CD14-positive monocyte (primary cell): ENCODE results near the gene AS3MT. TPM values are rescaled to one million over a fixed set of nuclear protein-coding genes. Genes with fewer than 3 reads are reported as not detected.

ENCODE experiments used
- DNase-seq, 3 donors: peaks; one replicate each; pipeline ENCODE4 v3.0.0-alpha.2; 2011 to 2022
- H2AFZ ChIP-seq: 2 replicates; pipeline ENCODE4 v1.6.0; 2012; ENCODE audit warnings: mild to moderate bottlenecking, low read depth, low read length, inconsistent platforms; ENCODE audit not compliant: insufficient read depth, poor library complexity, severe bottlenecking
- H3K27ac ChIP-seq, 2 donors: 1 replicate in 1 of 2; 2 replicates in 1 of 2; pipeline ENCODE4 v1.5.1; 2012 to 2013; ENCODE audit warnings: low read length in 2 of 2, control low read depth in 1 of 2, inconsistent platforms in 1 of 2, low read depth in 1 of 2, mild to moderate bottlenecking in 1 of 2
- H3K27me3 ChIP-seq, 2 donors: one replicate each; pipeline versions ENCODE4 v1.6.0 to v1.6.1; 2011 to 2013; ENCODE audit warnings: low read length in 2 of 2; ENCODE audit not compliant: control insufficient read depth in 2 of 2, insufficient read depth in 2 of 2
- H3K36me3 ChIP-seq, 2 donors: replicated peaks in 1 of 2; 1 replicate in 1 of 2; 2 replicates in 1 of 2; pipeline versions ENCODE4 v1.5.1 to v1.6.1; 2012 to 2013; ENCODE audit warnings: low read length in 2 of 2, control low read depth in 1 of 2, inconsistent platforms in 1 of 2, mild to moderate bottlenecking in 1 of 2; ENCODE audit not compliant: insufficient read depth in 2 of 2, control insufficient read depth in 1 of 2
- H3K4me1 ChIP-seq, 2 donors: 1 replicate in 1 of 2; 2 replicates in 1 of 2; pipeline versions ENCODE4 v1.5.1 to v1.6.1; 2012 to 2013; ENCODE audit warnings: low read length in 2 of 2, control low read depth in 1 of 2, inconsistent platforms in 1 of 2, mild to moderate bottlenecking in 1 of 2, moderate library complexity in 1 of 2; ENCODE audit not compliant: insufficient read depth in 2 of 2, control insufficient read depth in 1 of 2
- H3K4me2 ChIP-seq: replicated peaks from 2 replicates; pipeline ENCODE3; 2012; ENCODE audit warnings: low read length, moderate library complexity, mild to moderate bottlenecking; ENCODE audit not compliant: poor library complexity, severe bottlenecking; ENCODE audit errors: extremely low read depth
- H3K4me3 ChIP-seq, 3 experiments: fragments of 200-600 bp in 1 of 3; sonication (generic) in 1 of 3; replicated peaks in 1 of 3; 1 replicate in 2 of 3; 2 replicates in 1 of 3; pipeline ENCODE4 v1.5.1; 2011 to 2013; ENCODE audit warnings: low read length in 3 of 3, mild to moderate bottlenecking in 3 of 3, control low read depth in 2 of 3, low read depth in 2 of 3, inconsistent platforms in 1 of 3, moderate library complexity in 1 of 3
- H3K79me2 ChIP-seq: 2 replicates; pipeline ENCODE4 v1.6.0; 2012; ENCODE audit warnings: mild to moderate bottlenecking, control low read depth, inconsistent platforms, low read length, moderate library complexity; ENCODE audit not compliant: insufficient read depth
- H3K9ac ChIP-seq: 2 replicates; pipeline ENCODE4 v1.6.0; 2017; ENCODE audit warnings: low read length, mild to moderate bottlenecking; ENCODE audit not compliant: insufficient read depth, poor library complexity, severe bottlenecking
- H3K9me3 ChIP-seq, 2 donors: replicated peaks in 1 of 2; 1 replicate in 1 of 2; 2 replicates in 1 of 2; pipeline versions ENCODE4 v1.5.1 to v1.6.1; 2012 to 2013; ENCODE audit warnings: low read length in 2 of 2, control low read depth in 1 of 2; ENCODE audit not compliant: control insufficient read depth in 1 of 2, insufficient read depth in 1 of 2
- H4K20me1 ChIP-seq: 2 replicates; pipeline ENCODE4 v1.6.0; 2012; ENCODE audit warnings: mild to moderate bottlenecking, low read length, control low read depth, moderate library complexity; ENCODE audit not compliant: insufficient read depth
- H3K27ac Mint-ChIP-seq, 7 donors: one replicate each; pipeline ENCODE4 v1.8.0; 2020; ENCODE audit warnings: mild to moderate bottlenecking in 7 of 7, mixed read lengths in 7 of 7, moderate library complexity in 6 of 7, inconsistent platforms in 2 of 7
- H3K27me3 Mint-ChIP-seq, 3 donors: one replicate each; pipeline ENCODE4 v1.8.0; 2021 to 2022; ENCODE audit warnings: low read depth in 3 of 3, mild to moderate bottlenecking in 3 of 3, mixed read lengths in 3 of 3, moderate library complexity in 3 of 3, inconsistent platforms in 1 of 3
- H3K36me3 Mint-ChIP-seq, 2 donors: one replicate each; pipeline ENCODE4 v1.8.0; 2020; ENCODE audit warnings: mixed read lengths in 2 of 2, inconsistent platforms in 1 of 2, mild to moderate bottlenecking in 1 of 2
- H3K4me1 Mint-ChIP-seq: one replicate; pipeline ENCODE4 v1.8.0; 2020; ENCODE audit warnings: mild to moderate bottlenecking, mixed read lengths
- H3K4me3 Mint-ChIP-seq, 2 donors: one replicate each; pipeline ENCODE4 v1.8.0; 2020; ENCODE audit warnings: mild to moderate bottlenecking in 2 of 2, mixed read lengths in 2 of 2, moderate library complexity in 1 of 2
- H3K9me3 Mint-ChIP-seq, 7 donors: one replicate each; pipeline ENCODE4 v1.8.0; 2020 to 2022; ENCODE audit warnings: mixed read lengths in 7 of 7, mild to moderate bottlenecking in 6 of 7, moderate library complexity in 6 of 7, inconsistent platforms in 2 of 7
- WGBS: methylation state at CpG from one replicate; pipeline ENCODE4 v1.1.5; 2013; ENCODE audit warnings: missing lambda C conversion rate; ENCODE audit not compliant: insufficient coverage; 5-methylcytosine and 5-hydroxymethylcytosine counted together
- intact Hi-C, 2 donors: fragments of 100-400 bp; cut with micrococcal nuclease; formaldehyde crosslinking; loops; one replicate each; pipeline versions ENCODE4 v1.15.0 to v1.15.1; 2023
- polyA plus RNA-seq, 3 donors: library from polyadenylated mRNA; depleted of rRNA in 1 of 3; unstranded in 2 of 3; stranded (reverse) in 1 of 3; fragments of 300-500 nt in 2 of 3; fragments of >200 nt in 1 of 3; fragmentation: Illumina TruSeq in 2 of 3; gene quantifications; 1 replicate in 2 of 3; 2 replicates in 1 of 3; pipeline ENCODE4 v1.2.3, GENCODE V29; 2012 to 2021
- TF ChIP-seq, protein P1 (sequence below): fragments of 200-600 bp; IDR thresholded peaks from one replicate; pipeline ENCODE4 v1.8.0; 2022; ENCODE audit warnings: antibody characterized with exemption, mild to moderate bottlenecking

The AS3MT gene
- polyA plus RNA-seq, 3 donors: 0.09 to 0.45 TPM; not detected in 1

DNA sequence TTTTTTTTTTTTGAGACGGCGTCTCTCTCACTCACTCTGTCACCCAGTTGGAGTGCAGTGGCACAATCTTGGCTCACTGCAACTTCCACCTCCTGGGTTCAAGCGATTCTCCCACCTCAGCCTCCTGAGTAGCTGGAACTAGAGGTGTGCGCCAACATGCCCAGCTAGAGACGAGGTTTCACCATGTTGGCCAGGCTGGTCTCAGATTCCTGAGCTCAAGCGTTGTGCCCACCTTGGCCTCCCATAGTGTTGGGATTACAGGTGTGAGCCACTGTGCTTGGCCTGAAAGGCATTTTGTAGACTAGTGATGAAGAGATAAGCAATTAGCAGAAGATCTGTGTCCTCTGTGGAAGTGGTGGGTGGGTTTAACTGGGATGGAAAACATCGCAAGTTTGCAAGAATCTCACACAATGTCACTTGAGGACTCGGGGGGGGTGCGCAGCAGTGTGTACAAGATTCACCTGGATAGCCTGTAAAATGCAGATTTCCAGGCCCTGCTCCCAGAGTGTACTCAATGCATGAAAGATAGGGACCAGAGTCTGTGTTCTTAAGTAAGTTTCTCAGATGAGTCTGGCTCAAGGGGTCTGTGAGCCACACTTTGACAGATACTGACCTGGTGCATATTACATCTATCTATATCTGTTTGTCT, 43.0 kb upstream of the AS3MT start:
- Mint-ChIP-seq H3K4me3 (no peak overlapping the region), H3K27ac (no peak overlapping the region), H3K9me3 (peaks cover 0 to 3% (median 0%) of the 10 kb centered on the region in 7 donors), H3K27me3 (peaks cover 0 to 5% (median 2%) of the 10 kb centered on the region in 3 donors), H3K4me1 (no peaks in the 10 kb centered on the region), H3K36me3 (no peaks in the 10 kb centered on the region)
- Histone ChIP-seq H2AFZ (no peak overlapping the region), H3K4me2 (no peak overlapping the region), H3K4me1 (no peaks in the 10 kb centered on the region), H3K27ac (no peak overlapping the region), H3K9me3 (no peaks in the 10 kb centered on the region), H3K4me3 (no peak overlapping the region), H4K20me1 (no peaks in the 10 kb centered on the region), H3K9ac (no peak overlapping the region), H3K36me3 (no peaks in the 10 kb centered on the region), H3K79me2 (no peaks in the 10 kb centered on the region), H3K27me3 (no peaks in the 10 kb centered on the region)
- TF ChIP-seq, protein P1, sequence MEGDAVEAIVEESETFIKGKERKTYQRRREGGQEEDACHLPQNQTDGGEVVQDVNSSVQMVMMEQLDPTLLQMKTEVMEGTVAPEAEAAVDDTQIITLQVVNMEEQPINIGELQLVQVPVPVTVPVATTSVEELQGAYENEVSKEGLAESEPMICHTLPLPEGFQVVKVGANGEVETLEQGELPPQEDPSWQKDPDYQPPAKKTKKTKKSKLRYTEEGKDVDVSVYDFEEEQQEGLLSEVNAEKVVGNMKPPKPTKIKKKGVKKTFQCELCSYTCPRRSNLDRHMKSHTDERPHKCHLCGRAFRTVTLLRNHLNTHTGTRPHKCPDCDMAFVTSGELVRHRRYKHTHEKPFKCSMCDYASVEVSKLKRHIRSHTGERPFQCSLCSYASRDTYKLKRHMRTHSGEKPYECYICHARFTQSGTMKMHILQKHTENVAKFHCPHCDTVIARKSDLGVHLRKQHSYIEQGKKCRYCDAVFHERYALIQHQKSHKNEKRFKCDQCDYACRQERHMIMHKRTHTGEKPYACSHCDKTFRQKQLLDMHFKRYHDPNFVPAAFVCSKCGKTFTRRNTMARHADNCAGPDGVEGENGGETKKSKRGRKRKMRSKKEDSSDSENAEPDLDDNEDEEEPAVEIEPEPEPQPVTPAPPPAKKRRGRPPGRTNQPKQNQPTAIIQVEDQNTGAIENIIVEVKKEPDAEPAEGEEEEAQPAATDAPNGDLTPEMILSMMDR: no peak
- intact Hi-C loops: no loop called here
- 98% methylated on average over 6 of the region's 9 CpGs for WGBS
- no peak for DNase-seq

DNA sequence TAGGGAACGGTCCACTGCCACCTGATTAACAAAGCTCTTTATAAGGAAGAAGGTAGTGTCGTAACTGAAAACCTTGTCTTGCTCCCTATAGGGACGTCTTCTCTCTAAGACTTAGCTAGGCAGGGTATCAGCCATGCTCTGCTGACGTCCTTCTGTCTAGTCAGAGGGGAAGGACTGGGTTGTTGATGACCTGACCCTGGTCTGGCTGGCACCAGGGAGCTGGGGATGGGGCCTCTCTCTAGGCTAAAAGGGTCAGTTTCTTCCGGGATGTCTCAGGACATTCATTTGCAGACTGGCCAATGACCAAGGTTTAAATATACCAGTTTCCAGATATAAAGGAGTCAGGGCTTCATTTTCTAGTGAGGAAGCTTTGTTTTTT, 41.7 kb upstream of the AS3MT start:
- no peak overlapping the region for H2AFZ ChIP-seq
- TF ChIP-seq, protein P1: no peak
- H3K36me3 Mint-ChIP-seq: no peaks in the 10 kb centered on the region
- H3K79me2 ChIP-seq: no peaks in the 10 kb centered on the region
- H4K20me1 ChIP-seq: no peaks in the 10 kb centered on the region
- no peak for DNase-seq
- no peaks in the 10 kb centered on the region for H3K9me3 ChIP-seq
- no peak overlapping the region for H3K27ac ChIP-seq
- no peaks in the 10 kb centered on the region for H3K4me1 Mint-ChIP-seq
- no peak overlapping the region for H3K9ac ChIP-seq
- no peak overlapping the region for H3K4me2 ChIP-seq
- 100% methylated on average over 1 of the region's 5 CpGs for WGBS
- H3K4me3 ChIP-seq: no peak overlapping the region
- peaks cover 0 to 5% (median 2%) of the 10 kb centered on the region in 3 donors for H3K27me3 Mint-ChIP-seq
- no peaks in the 10 kb centered on the region for H3K36me3 ChIP-seq
- no peak overlapping the region for H3K27ac Mint-ChIP-seq
- intact Hi-C loops: no loop called here
- no peaks in the 10 kb centered on the region for H3K4me1 ChIP-seq
- peaks cover 0 to 3% (median 0%) of the 10 kb centered on the region in 7 donors for H3K9me3 Mint-ChIP-seq
- no peak overlapping the region for H3K4me3 Mint-ChIP-seq
- no peaks in the 10 kb centered on the region for H3K27me3 ChIP-seq
